GOT3 (cell line): Measurements from ENCODE around the gene ZMYM4.

Experiments used
- DNase-seq: peaks from one replicate; lab custom pipeline; 2025; ENCODE audit warnings: mixed read lengths; lab: John Stamatoyannopoulos, UW

The ZMYM4 gene

GRCh38 chr1:35278886-35279554, 10.5 kb downstream of the ZMYM4 start:
- DNase-seq = no peak

GRCh38 chr1:35279555-35279904, 11.0 kb downstream of the ZMYM4 start:
- DNase-seq = no peak

- no peak for DNase-seq
These were observed 11.5 kb downstream of the ZMYM4 start for GRCh38 chr1:35280006-35280405.

- DNase-seq = no peak
These were observed 13.1 kb downstream of the ZMYM4 start for GRCh38 chr1:35281565-35281964.

GRCh38 chr1:35282172-35282571, 13.7 kb downstream of the ZMYM4 start:
- DNase-seq = no peak

- DNase-seq = no peak
These were observed 16.3 kb downstream of the ZMYM4 start for GRCh38 chr1:35284852-35285251.

- no peak for DNase-seq
These were observed 17.5 kb downstream of the ZMYM4 start for GRCh38 chr1:35285771-35286606.

- no peak for DNase-seq
These were observed 19.5 kb downstream of the ZMYM4 start for GRCh38 chr1:35287807-35288640.

GRCh38 chr1:35288761-35289160, 20.3 kb downstream of the ZMYM4 start:
- no peak for DNase-seq

- DNase-seq = no peak
These were observed 21.9 kb downstream of the ZMYM4 start for GRCh38 chr1:35290452-35290851.

GRCh38 chr1:35294809-35295208, 26.3 kb downstream of the ZMYM4 start:
- no peak for DNase-seq

GRCh38 chr1:35297886-35298285, 29.4 kb downstream of the ZMYM4 start:
- no peak for DNase-seq

GRCh38 chr1:35298464-35298863, 30.0 kb downstream of the ZMYM4 start:
- no peak for DNase-seq

- DNase-seq = no peak
These were observed 31.9 kb downstream of the ZMYM4 start for GRCh38 chr1:35300376-35300775.

- no peak for DNase-seq
These were observed 33.3 kb downstream of the ZMYM4 start for GRCh38 chr1:35301674-35302392.

GRCh38 chr1:35305383-35305782, 36.9 kb downstream of the ZMYM4 start:
- no peak for DNase-seq

GRCh38 chr1:35315649-35316048, 47.1 kb downstream of the ZMYM4 start:
- DNase-seq = no peak

GRCh38 chr1:35316264-35316663, 47.8 kb downstream of the ZMYM4 start:
- DNase-seq = no peak

- DNase-seq = no peak
These were observed 51.6 kb downstream of the ZMYM4 start for GRCh38 chr1:35319988-35320713.

GRCh38 chr1:35320937-35321336, 52.4 kb downstream of the ZMYM4 start:
- no peak for DNase-seq

GRCh38 chr1:35324486-35324885, 56.0 kb downstream of the ZMYM4 start:
- no peak for DNase-seq
